HUES6 (cell line): ENCODE measurements around the gene KCNJ10.
A peak's percentile ranks its signal among the peaks of the same experiment; 100 is the strongest.
"Not testable (repeated sequence)": the region's sequence is repeated elsewhere in the genome, so short reads cannot be mapped to it uniquely, and the experiment has no call there.

ENCODE experiments used
- H3K27ac ChIP-seq: 2 replicates; pipeline ENCODE4 v1.7.0; 2013; ENCODE audit warnings: low read depth, mild to moderate bottlenecking, low read length, inconsistent platforms
- H3K27me3 ChIP-seq: 2 replicates; pipeline ENCODE4 v1.6.1; 2013; ENCODE audit warnings: low read length; ENCODE audit not compliant: control insufficient read depth, insufficient read depth
- H3K36me3 ChIP-seq: 2 replicates; pipeline ENCODE4 v1.6.1; 2013; ENCODE audit warnings: low read length; ENCODE audit not compliant: control insufficient read depth, insufficient read depth
- H3K4me1 ChIP-seq: 2 replicates; pipeline ENCODE4 v1.6.1; 2013; ENCODE audit warnings: low read length; ENCODE audit not compliant: control insufficient read depth, insufficient read depth
- H3K4me3 ChIP-seq: 2 replicates; pipeline ENCODE4 v1.5.1; 2013; ENCODE audit warnings: low read depth, low read length
- H3K9ac ChIP-seq: one replicate; pipeline ENCODE4 v1.6.1; 2013; ENCODE audit warnings: mild to moderate bottlenecking, low read length
- H3K9me3 ChIP-seq: 2 replicates; pipeline ENCODE4 v1.6.1; 2013; ENCODE audit warnings: low read depth, low read length; ENCODE audit not compliant: control insufficient read depth, insufficient read depth

The KCNJ10 gene

DNA sequence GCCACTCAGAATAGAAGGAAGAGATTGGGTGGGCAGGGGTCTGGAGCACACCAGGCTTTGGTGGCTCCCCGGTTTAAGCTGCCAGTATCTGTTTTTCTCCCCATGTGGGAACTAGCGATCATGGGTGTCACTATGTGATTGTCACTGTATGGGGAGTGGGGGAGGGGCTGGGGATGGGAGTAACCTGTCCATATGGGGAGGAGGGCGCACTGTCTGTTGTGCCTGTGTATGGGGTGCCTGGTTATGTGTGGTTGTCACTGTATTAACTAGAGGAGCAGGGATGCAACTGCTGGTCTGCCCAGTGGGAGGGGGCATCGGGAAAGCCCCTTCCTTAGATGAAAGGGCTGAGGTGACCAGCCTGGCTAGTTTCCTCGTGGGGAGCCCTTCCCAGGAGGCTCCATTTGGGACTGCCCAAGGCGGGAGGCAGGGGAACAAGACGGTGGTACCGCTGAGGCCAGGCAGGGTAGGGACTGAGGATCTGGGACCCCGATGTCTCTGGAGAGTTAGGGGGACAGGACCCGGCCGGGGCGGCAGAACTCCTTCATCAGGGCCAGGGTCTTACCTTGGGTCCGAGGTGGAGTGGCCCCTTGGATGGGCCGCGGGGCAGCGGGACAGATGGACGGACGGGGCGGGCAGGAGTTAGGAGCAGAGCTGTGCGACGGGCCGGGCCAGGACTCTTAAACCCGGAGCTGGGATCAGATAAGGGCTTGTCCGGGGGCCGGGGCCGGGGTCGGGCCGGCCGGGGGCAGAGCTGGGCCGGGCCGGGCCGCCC is at the start of gene KCNJ10:
TSS of gene KCNJ10 (minus strand) at position 701 of the 772 bp plus-strand sequence. CDS start 27,628 bp downstream, outside the sequence.
- Histone ChIP-seq H3K27me3 (peaks cover 63% of the 10 kb centered on the region), H3K4me1 (peaks cover 13% of the 10 kb centered on the region), H3K36me3 (no peaks in the 10 kb centered on the region), H3K9me3 (no peaks in the 10 kb centered on the region), H3K4me3 (peak within 1 kb of the TSS; percentile 71), H3K9ac (no peak within 1 kb of the TSS), H3K27ac (no peak within 1 kb of the TSS)

DNA sequence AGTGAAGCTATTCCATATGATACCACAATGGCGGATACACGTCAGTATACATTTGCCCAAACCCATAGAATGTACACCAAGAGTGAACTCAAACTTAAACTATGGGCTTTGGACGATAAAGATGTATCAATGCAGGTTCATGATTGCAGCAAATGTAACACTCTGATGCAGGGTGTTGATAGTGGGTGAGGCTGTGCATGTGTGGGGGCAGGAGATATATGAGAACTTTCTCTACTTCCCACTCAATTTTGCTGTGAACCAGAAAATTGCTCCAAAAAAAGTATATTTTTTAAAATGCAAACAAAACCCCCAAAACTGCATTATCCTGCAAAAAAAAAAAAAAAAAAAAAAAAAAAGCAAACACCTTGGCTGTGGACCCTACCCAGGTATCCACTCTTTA is 49.0 kb upstream of the KCNJ10 start:
- Histone ChIP-seq H3K4me1 (peaks cover 44% of the 10 kb centered on the region), H3K4me3 (no peak overlapping the region), H3K9me3 (no peaks in the 10 kb centered on the region), H3K36me3 (peaks cover 18% of the 10 kb centered on the region), H3K9ac (no peak overlapping the region), H3K27me3 (no peaks in the 10 kb centered on the region), H3K27ac (no peak overlapping the region)

DNA sequence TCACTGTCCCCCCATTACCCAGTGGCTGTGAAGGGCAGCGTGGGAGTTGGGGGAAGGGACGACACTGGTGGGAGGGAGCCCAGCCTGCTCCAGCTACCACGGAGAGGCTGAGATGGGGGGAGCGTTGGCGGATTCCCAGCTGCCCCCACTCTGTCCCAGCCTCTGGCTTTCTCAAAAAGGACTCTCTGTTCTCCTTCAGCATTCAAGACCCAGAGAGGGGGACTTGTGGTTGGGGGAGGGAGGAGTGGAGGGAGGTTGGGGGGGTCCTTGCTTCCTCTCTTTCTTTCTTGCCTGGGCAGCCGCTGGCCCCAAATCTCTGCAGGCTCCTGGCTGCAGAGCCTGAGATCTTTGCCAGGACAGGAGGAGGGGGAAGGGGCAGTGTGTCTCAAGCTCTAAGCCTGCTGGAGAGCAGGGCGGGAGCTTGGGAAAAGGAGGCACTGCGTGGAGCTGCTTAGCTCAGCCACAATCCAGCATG is 47.8 kb upstream of the KCNJ10 start:
- Histone ChIP-seq H3K9ac (no peak overlapping the region), H3K9me3 (no peaks in the 10 kb centered on the region), H3K4me3 (no peak overlapping the region), H3K4me1 (peaks cover 54% of the 10 kb centered on the region), H3K36me3 (peaks cover 7% of the 10 kb centered on the region; the same call in 1 of the 2 replicates), H3K27ac (no peak overlapping the region), H3K27me3 (no peaks in the 10 kb centered on the region)

DNA sequence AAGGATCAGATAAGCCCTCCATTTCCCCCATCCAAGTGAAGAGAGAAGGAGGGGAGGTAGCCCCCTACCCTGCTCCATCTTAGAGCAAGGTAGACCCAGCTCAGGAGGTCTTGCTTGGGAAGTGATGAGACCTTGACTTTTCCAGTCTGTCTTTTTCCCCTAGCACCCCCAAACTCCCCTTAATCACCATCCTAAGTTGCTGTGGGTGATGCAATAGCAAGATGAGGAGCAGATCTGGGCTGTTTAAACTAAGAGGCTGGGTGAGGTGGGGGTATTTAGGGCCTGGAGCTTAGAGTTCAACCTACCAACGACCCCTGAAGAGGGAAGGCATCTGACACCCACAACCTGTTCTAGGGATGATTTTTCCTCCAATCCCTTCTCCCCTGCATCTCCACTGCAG is 47.3 kb upstream of the KCNJ10 start:
- Histone ChIP-seq H3K9ac (no peak overlapping the region), H3K27me3 (no peaks in the 10 kb centered on the region), H3K4me1 (peaks cover 58% of the 10 kb centered on the region), H3K27ac (no peak overlapping the region), H3K4me3 (peak overlapping the region; percentile 20; the same call in 1 of the 2 replicates), H3K36me3 (peaks cover 7% of the 10 kb centered on the region; the same call in 1 of the 2 replicates), H3K9me3 (no peaks in the 10 kb centered on the region)

DNA sequence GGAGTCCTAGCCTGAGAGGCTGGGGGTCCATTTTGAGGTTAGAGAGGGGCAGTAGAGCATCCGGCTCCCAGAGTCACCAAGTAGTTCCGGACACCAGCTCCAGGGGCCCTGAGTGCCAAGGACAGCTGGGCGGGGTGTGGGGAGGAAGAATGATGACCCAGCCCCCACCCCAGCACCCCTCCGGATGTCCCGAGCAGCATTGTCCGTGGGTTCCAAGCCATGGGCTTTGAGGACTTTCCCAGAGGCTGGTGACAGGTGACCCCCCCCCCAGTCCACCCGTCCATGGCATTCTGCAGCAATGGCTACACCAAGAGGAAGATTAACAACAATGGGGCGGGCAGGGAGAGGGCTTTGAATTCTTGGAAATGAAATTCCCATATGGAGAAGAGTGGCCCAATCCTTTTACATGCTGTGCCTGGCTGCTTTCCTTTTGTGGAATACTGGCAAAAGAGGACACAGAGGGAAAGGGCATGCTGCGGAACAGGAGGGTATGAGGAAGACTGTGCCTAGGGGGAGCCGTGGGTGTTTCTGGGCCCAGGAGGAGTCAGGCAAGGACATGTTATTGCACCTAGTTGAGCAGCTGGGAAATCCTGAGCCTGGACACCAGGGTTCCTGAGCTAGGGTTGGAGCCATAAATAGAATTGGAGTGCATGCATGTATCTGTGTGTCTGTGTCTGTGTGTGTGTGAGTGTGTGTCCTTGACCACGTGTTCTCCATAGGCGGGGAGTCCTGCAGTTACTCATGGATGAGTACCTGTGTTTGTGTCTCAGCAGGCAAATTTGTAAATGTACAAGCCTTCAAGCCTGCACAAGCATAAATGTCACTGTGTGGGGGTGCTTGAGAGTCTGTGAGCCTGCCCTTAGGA is 46.6 kb upstream of the KCNJ10 start:
- Histone ChIP-seq H3K9me3 (no peaks in the 10 kb centered on the region), H3K4me1 (peaks cover 59% of the 10 kb centered on the region), H3K36me3 (peaks cover 6% of the 10 kb centered on the region; the same call in 1 of the 2 replicates), H3K9ac (no peak overlapping the region), H3K4me3 (peak overlapping the region; percentile 56), H3K27ac (no peak overlapping the region), H3K27me3 (no peaks in the 10 kb centered on the region)

DNA sequence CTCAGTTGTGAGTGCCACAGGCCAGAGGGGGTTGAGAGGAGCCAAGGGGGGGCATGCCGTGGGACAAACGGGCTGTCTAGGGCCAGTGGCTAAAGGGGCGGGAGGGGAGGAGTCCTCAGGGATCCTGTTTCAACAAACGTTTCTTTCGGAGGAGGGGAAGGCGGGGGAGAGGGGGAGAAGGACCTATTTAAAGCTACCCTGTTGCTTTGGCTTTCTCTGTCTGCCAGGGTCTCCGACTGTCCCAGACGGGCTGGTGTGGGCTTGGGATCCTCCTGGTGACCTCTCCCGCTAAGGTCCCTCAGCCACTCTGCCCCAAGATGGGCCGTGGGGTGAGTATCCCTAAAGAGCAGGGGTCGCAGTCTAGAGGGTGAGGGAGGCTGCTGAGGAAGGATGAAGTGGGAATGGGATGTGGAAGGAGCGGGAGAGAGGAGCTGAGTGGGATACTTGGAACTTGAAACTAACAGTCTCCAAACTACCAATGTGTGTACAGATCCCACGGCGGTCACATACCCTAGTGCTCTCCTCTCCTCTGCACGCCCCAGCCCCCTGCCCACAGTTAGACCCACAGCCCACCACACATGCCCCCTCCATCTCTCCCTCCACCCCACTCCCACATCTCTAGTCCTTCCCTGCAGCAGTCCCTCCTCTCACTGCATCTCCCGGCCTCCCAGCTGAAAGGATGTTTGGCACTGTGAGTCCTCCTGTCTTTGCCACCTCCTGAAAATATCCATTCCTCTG is 45.8 kb upstream of the KCNJ10 start, which contains the start of gene ATP1A2:
TSS of gene ATP1A2 (plus strand) at position 215 of the 738 bp plus-strand sequence. CDS start at position 318, 103 bp downstream.
- Histone ChIP-seq H3K27me3 (no peaks in the 10 kb centered on the region), H3K4me3 (peak within 1 kb of the TSS; percentile 56), H3K9me3 (no peaks in the 10 kb centered on the region), H3K4me1 (peaks cover 59% of the 10 kb centered on the region), H3K9ac (peak within 1 kb of the TSS; percentile 27), H3K27ac (no peak within 1 kb of the TSS), H3K36me3 (no peaks in the 10 kb centered on the region)

DNA sequence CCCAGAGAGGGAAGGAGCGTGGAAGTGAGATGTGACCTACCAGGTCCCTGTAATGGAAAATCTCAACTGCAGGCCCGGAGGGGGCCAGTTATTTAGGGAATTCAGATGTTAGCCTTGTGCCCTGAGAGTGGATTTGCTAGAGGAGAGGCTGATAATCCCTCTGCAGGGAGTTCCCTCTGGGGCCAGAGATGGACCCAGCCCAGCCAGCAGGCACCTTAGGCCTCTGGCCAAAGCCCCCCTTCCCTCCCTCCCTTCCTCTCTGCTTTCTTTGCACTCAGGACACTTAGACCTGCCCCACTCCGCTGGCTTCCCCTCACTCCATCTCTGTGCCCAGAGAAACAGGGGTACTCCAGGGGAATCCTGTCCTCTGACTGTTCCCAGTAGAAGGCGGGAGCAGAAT is 44.1 kb upstream of the KCNJ10 start:
- H3K9ac ChIP-seq: no peak overlapping the region
- peaks cover 73% of the 10 kb centered on the region for H3K4me1 ChIP-seq
- no peaks in the 10 kb centered on the region for H3K36me3 ChIP-seq
- H3K27ac ChIP-seq: no peak overlapping the region
- no peak overlapping the region for H3K4me3 ChIP-seq
- H3K9me3 ChIP-seq: no peaks in the 10 kb centered on the region
- no peaks in the 10 kb centered on the region for H3K27me3 ChIP-seq

- H3K36me3 ChIP-seq: no peaks in the 10 kb centered on the region
- H3K4me3 ChIP-seq: no peak overlapping the region
- no peaks in the 10 kb centered on the region for H3K9me3 ChIP-seq
- H3K9ac ChIP-seq: no peak overlapping the region
- peaks cover 74% of the 10 kb centered on the region for H3K4me1 ChIP-seq
- no peak overlapping the region for H3K27ac ChIP-seq
- no peaks in the 10 kb centered on the region for H3K27me3 ChIP-seq
Measured at GRCh38 chr1:160113407-160113806, 43.4 kb upstream of the KCNJ10 start.

GRCh38 chr1:160112357-160112756 is 42.4 kb upstream of the KCNJ10 start:
- Histone ChIP-seq H3K27me3 (no peaks in the 10 kb centered on the region), H3K4me1 (peaks cover 64% of the 10 kb centered on the region), H3K9me3 (no peaks in the 10 kb centered on the region), H3K9ac (no peak overlapping the region), H3K36me3 (no peaks in the 10 kb centered on the region), H3K27ac (no peak overlapping the region), H3K4me3 (no peak overlapping the region)

DNA sequence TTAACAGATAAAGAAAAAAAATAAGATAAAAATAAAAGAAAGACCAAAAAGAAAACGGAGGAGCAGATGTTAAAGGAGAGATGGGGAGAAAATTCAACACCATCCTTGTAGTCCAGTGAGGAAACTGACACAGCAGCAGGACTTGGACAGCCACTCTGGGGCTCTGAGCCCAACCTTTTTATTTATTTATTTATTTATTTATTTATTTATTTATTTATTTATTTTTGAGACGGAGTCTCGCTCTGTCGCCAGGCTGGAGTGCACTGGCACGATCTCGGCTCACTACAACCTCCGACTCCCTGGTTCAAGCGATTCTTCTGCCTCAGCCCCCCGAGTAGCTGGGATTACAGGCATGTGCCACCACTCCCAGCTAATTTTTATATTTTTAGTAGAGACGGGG is 41.5 kb upstream of the KCNJ10 start:
- not testable (repeated sequence) for H3K27ac ChIP-seq, H3K36me3 ChIP-seq, H3K4me3 ChIP-seq, H3K9me3 ChIP-seq, H3K27me3 ChIP-seq, H3K9ac ChIP-seq
- peaks cover 56% of the 10 kb centered on the region for H3K4me1 ChIP-seq
